Activated CD4-positive, alpha-beta T cell treated with anti-CD3 and anti-CD28 coated beads, Interleukin-2, amount 50 U/mL, for 1 hour (primary cell): ENCODE results near the gene HDAC10.

Source experiments
- DNase-seq: peaks from one replicate; pipeline ENCODE4 v3.0.0-alpha.2; 2020

HDAC10 gene

DNA sequence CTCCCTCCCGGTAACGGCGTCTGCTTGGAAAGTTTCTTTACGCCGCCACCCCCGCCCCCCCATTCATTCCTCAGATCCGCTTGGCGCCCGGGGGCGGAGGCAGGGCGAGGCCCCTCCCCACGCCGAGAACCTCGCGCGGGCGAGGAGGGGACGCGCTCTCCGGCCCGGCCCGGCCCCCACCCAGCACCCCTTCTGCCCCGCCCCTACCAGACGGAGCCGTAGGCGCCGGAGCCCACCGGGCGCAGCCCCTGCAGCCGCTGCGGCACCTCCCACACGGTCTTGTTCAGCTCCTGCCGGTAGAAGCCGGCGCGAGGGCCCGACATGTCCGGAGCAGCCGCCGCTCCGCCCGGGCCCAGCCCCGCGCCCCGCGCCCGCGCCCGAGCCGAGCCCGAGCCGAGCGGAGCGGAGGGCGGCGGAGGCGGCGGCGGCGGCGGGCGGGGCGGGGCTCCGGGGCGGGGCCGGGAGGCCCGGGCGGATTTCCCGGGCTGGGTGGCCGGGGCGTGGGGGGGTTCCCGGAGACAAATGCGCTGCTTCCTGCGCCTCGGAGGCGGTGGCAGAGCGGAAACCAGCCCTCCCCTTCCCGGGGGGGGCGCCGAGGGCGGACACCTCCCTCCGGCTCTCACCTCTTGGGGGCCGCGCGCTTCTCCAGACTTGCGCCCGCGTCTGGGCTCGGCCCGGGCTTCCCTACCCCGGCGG is 19.1 kb upstream of the HDAC10 start, which contains the start of gene MAPK11:
TSS of gene MAPK11 (minus strand) at position 411 of the 696 bp plus-strand sequence. CDS start at position 323, 88 bp downstream.
- peak; percentile 58 for DNase-seq

DNA sequence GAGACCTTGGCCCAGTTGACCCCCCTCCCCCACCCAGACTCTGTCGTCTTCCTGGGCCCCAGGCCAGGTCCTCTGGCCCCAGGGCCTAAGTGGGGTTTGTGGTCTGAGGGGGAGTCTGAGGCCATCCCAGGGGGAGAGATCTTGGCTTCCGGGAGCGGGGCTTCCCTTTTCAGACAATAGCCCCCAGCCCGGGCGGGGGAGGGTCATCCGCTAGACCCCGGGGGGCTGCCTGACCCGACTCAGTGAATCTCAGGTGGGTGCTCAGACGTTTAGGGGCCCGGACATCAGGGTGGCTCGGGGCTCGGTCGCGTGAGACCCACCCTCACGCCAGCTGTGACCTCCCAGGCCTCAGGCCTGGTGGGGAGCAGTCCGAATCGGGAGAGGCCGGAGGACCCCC is 18.5 kb upstream of the HDAC10 start:
- DNase-seq = no peak

DNA sequence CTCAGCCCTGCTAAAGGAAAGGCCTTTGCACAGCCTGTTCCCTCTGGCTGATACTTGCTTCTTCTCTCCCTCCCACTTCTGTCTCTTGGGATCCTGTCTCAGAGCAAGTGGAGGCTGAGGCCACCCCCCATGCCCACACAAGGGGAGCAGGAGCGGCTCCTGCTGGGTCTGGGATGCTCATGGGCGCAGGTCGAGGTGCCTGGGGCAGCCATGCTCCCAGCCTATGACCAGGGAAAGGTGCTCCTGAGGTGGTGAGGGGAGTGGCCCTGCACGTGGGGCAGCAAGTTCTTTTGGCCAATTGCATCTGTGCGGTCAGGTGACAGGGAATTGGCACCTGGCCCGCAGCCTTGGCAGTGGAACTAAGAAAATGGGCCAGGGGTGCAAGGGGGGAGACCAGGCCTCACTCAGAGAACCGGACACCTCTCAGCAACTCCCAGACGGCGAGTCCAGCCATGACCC is 17.6 kb upstream of the HDAC10 start:
- no peak for DNase-seq

DNA sequence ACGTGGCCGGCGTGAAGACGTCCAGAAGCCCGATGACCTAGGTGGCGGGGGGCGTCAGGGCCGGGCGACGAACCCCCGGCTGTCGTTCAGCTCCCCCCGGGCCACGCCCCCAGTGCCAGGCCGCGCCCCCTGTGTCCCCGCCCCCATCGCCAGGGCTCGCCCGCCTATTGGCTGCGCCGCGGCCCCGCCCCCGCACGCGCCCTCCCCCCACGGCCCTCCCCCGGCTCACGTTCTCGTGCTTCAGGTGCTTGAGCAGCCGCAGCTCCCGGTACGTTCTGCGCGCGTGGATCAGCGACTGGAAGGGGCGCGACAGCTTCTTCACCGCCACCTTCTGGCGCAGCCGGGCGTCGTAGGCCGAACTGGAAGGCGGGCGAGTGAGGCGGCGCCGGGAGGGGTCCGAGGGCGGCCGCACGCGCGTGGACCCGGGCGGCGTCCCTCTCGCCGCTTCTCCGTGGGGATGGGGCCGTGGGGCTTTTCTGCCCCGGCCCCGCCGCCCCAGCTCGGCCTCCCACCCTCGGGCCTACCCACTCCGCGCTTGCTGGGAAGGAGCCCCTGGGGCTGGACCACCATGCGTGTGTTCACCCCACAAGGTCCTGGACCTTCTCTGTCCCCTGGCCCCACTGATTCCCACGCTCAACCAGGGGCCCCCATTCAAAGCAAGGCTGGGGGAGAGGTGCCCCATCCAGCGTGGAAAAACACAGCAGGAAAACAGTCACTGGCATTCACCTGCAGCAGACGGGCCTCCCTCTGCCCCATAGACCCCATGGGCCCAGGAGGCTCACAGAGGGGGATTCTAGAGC is 16.7 kb upstream of the HDAC10 start:
- peak; percentile 59 for DNase-seq

DNA sequence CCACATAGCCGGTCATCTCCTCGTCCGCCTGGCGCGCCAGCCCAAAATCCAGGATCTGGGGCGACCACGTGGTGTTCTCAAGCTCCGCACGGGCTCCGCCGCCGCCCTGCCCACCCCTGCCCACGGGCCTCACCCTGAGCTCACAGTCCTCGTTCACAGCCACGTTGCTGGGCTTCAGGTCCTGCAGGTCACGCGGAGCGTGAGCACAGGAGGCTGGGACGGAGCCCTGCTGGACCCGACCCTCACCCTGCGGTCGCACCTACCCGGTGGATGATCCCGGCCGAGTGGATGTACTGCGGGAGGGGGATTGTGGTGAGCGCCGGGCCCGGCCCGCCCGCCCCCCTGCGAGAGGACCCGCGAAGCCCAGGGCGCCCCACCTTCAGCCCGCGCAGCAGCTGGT is 15.9 kb upstream of the HDAC10 start:
- DNase-seq = no peak

DNA sequence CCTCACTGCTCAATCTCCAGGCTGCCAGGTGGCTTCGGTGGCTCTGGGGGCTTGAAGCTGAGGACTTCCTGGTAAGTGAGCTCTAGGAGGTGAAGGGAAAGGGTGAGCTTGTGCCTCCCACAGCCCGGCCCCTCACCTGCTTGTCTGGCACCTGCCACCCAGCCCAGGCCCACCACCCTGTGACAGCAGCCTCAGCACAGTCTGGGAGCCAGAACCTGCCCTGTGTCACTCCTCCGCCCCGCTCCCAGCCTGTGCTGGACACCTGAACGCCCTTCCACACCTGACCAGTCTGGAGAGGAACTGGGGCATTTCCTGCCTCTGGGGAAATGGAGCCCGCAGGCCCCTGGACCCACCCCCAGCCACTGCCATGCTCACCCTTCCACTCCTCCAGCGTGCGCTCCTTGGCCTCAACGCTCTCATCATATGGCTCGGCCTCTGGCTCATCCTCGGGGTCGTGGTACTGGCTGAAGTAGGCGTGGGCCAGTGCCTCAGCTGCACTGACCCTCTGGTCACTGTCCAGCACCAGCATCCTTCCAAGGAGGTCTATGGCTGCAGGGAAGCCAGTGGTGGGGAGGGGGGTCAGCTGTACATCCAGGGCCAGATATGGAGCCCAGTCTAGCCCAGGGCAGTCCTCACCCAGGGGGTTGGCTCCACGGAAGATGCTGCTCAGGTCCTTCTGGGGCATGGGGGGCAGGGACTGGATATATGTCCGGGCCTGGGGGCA is 14.0 kb upstream of the HDAC10 start:
- DNase-seq = no peak

DNA sequence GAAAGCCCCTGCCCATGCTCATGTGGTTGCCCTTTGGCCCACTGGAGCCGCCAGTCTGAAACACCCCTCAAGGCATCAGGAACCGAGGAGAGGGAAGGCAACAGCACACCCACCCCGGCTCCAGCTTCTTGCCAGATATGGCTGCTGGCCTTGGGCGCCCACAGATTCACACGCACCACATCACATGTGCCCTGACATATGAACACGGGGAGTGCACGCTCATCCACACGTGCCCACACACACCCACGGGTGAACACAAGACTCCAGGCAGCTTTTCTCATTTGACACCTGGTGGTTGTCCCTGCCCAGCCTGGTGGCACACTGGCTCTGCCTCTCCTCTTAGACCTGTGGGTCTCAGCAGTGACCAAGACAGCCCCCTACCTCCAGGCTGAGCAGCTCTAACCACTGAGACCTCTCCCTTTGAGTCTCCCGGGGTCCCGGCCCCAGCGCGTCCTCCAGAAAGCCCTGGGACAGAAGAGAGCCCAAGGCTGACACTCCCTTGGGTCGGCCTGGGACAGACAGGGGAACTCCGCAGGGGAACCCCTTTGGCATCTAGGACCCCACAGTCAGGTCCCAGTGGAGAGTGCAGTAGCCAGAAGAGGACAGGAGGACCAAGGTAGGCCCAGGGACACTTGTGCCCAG is 13.2 kb upstream of the HDAC10 start:
- DNase-seq = no peak

DNA sequence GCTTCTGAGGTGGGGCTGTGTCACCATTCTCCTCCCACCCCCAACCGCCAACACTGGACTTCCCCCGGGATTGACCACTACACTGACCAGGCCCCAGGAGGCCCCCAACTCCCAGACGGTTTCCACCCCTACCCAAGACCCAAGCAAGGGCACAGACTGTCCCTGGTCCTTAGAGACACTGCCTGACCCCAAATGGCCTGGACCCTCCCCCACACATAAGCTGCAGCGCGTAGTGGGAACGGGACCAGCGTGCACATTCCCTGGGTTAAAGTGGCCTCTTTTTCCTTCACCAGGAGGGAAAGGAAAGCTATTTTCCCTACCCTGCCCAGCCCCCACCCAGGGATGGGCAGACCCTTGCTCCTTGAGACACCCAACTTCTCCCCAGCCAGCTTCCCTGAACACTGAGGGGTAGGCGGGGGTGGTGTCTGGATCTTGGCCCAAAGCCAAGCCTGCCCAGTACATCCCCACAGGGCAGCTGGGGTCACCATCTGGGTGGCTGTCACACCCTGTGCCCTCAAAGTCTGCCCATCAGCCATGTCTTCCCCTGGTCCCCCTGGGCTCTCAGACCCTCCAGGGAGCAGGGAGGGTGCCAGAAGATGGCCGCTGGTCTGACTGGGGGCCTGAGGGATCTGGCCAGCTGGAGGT is 12.0 kb upstream of the HDAC10 start:
- no peak for DNase-seq

DNA sequence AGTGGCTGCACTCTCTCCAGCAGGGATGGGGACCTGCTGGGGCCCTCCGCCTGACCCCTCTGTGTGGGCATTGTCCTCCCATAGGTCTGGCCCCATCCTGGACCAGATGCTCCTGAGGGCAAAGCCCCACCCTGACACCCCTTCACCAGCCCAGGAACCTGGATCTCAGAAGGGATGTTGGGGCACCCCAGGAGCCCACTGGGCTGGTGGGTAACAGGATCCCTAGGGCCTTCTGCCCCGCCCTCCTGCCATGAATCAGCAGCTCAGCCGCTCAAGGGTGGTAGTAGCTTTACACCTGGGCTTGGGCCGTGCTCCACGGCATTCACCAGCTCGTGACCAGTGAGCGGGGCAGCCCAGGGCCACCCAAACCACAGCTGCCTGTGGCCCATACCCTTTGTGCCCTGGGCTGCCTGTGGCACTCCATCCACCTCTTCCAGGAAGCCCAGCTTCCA is 11.4 kb upstream of the HDAC10 start:
- DNase-seq = no peak

DNA sequence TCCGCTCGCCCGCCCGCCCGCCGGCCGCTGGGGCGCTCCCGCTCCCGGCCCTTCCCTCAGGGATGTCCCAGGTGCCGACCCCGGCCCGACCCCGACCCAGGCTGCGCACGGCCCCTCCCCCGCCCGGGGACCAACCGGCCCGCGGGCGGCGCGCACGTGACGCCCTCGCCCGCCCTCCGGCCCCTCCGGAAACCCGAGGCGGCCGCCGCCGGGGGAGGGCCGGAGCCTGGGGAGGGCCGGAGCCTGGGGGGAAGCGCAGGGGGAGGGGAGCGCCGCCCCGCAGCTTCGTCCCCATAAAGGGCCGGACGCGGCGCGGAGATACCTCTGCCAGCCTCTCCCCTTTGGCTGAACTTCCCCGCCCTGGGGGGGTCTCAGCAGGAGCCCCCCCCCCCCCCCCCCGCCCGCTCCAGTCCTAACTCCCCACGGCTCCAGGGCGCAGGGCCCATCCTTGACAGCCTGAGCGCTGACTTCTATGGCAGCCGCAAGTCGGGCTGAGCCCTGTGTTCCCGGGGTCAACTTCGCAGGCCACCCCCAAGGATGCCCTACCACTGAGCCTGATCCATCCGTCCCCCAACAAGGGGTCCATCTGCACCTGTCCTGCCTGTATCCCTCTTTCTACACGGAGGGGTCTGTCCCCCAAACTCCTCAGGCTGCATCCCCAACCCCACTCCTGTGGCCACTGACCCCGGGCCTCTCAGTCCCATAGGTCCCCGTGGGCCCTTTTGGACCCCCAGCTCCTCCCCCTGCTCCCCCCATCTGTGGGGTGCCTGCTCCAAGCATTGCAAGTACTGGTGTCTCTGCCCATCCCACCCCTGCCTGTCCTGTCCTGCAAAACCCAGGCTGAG is 10.8 kb upstream of the HDAC10 start, which contains the start of gene MAPK12:
TSS of gene MAPK12 (minus strand) at position 69 of the 845 bp plus-strand sequence. CDS start 174 bp downstream, outside the sequence.
- DNase-seq = no peak

DNA sequence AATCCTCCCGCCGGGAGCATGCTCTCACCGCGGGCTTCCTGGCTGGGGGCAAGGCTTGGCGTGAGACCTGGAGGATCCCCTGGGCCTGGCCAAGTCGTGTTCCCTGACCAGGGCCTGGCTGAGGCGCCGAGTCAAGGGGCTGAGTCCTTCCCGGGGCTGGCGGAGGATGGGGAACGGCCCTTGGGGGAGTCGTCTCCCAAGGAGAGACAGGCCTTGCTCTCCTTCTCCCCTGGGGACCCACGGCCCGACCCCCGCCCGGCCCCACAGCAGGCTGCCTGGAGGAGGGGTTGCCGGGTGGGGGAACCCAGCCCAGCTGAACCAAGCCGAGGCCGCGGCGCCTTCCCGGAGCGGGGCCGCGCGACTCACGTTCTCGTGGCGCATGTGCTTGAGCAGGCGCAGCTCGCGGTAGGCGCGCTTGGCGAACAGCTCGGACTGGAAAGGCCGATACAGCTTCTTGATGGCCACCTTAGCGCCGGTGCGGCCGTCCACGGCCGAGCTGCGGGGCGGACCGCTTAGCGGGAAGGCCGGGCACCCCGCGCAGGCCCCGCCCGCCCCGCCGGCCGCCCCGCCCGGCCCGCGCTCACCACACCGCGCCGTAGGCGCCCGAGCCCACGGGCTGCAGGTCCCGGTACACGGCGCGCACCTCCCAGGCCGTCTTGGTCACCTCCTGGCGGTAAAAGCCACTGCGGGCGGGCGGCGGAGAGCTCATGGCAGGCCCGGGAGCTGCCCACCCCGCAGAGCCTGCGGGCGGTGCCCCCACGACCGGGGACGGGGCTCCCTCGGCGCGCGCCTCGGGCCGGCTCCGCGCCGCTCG is 9.9 kb upstream of the HDAC10 start:
- DNase-seq = no peak

DNA sequence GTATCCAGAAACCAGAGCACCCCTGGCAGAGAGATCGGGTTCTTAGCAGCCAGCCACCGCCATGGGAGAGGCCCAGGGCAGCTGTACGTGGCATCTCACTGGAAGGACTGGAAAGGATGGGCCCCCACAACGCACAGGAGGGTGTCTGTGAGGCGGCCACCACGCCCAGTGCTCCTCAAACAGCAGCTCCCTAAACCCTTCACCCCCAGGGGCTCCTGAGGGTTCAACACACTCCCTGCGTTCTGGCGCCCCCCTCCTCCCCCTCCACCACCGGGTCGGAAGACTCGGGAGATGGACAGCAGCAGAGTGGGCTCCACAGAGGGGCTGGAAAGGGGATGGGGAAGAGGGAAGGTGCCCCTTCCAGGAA is 9.4 kb upstream of the HDAC10 start:
- DNase-seq = no peak

DNA sequence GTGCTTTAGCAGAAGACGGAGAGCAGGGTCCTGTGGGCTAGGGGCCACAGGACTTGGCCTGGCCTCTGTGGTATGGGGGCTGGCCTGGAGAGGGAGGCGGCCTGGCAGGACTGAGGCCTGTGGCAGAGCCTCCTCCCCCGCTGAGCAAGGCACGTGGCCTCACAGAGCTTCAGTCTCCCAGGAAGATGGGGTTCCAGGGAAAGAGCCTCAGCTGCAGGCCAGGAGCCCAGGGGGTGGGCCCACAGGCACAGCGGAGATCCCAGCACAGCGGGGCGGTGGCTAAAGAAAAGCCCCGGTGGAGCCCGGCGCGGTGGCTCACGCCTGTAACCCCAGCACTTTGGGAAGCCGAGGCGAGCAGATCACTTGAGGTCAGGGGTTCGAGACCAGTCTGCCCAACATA is 8.2 kb upstream of the HDAC10 start:
- DNase-seq = no peak

DNA sequence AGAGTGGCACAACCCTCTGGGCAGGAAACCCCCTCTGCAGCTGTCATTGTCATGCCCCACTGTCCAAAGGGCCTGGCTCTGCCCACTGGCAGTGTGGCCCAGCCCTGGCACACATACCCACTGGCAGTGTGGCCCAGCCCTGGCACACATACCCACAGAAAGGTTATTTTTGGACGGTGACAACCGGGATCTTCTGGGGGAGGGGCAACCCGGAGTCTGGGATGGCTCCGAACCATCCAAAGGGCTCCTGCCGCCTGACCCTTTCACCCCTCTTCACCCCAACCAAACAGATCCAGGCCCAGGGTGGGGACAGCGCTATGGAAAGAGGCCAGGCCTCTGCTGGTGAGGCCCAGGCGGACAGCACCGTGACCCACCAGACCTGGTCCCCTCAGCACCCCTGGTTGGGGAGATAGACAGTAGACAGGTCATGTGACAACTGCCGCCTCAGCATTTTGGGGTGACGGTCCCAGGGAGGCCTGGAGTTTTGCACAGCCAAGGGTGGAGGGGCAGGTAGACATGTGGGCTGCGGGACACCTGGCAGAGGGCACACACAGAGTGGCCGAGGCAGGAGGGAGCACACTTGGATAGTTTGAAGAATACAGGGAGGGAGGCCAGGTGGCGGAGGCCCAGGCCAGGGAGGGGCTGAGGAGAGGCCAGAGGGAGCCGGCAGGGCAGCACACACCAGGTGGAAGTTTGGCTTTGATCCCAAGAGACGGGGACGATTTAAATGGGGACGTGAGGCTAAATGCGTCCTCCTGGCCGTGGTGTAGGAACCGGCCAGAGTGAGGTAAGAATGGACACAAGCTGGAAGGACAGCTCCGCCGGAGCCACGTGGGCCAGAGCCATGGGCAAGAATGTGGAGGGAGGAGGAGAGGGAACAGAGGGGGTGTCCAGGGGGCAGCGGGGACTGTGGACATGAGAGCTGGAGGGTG is 7.6 kb upstream of the HDAC10 start:
- no peak for DNase-seq

DNA sequence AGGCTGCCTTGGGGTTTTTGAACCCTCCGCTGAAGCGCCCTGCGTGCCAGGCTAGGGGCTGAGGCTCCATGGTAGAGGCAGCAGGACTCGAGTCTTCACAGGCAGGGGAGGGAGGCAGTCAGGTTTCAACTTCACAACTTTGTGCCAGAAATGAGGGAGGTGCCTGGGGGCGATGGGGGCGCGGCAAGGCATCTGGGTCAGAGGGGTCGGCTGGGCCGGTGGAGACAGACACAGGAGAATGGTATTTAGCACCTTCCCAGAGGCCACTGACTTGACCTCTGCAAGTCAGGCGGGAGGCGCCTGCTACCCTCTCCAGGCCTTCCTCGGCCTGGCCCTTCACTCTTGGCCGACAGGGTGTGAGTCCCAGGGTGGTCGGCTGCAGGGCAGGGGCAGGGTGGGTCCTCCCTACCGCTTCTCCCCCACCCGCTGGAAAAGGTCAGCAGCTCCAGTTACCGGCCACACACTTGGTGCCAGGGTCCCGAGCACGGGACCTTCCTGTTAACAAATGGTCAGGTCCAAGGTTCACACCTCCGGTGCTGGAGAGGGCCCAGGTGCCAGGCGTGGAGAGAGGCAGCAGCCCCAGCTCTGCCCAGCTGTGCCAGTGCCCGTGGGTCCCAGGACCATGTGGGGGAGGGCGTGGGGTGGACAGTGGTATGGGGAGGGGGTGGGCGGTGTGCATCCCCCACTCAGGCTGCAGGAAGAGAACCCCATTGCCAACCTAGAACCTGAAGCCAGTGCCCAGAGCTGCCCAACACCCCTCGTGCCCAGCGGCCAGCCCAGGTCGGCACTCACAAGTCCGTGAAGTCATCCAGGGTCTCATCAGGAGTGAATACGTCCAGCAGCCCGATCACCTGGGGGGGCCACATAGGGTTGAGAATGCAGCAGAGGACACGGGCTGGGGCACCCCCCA is 6.6 kb upstream of the HDAC10 start:
- DNase-seq = no peak

DNA sequence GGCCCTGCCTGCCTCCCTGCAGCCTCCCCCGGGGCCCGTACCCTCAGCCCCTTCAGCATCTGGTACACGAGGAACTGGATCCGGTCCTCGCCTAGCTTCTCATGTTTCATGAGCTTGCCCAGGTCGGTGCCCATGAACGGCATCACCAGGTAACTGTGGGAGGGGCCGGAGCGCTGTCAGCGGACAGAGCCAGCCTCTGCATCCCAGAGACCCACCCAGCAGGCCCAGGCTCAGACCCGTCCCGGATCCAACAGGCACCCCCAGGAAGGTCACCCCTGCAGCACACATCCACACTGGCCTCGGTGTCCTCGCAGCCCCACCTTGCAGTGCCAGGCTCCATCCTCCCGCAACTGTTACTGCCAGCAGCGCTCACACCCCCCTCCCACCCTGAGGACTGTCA is 6.0 kb upstream of the HDAC10 start:
- no peak for DNase-seq

DNA sequence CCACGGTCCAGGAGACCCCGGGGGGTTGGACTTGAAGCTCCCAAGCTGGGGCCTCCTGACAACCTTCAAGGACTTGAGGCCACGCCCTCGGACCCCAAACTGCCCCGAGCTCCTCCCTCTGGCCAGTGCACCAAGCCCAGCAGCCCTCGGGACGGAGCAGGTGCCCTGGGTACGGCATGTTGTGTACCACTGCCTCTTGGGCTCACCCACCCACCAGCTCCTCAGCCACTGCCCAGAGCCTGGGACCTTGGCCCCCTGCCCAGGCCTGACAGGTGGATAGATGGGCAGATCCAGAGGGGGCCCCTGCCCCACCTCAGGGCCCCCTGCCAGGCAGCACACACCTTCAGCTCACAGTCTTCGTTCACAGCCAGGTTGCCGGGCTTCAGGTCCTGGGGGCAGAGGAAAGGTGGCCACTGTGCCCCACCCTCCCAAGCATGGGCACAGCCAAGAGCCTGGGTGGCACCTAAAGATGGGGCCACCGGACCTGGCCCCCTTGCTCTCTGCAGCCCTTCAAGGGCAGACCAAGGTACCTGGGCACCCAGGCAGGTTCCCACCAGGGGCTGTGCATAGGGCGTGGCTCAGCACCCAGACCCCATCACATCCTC is 5.3 kb upstream of the HDAC10 start:
- no peak for DNase-seq

DNA sequence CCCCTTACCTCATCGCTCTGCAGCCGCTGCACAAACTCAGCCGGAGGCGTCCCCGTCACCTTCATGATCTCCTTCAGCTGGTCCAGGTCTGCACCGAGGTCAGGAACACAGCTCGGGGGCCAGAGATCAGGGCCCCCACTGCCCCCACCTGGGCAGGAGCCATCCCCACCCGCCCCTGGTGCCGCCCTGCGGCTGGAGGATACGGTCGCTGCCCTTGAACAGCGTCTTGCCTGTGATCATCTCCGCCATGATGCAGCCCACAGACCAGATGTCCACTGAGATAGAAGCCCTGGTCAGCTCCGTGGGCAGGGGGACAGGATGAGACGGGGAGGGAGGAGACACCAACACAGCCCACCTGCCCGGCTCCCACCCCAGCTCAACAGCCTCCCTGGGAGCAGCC is 4.5 kb upstream of the HDAC10 start:
- no peak for DNase-seq
